ENCODE data around the gene LDLRAD3. TPM values are rescaled to one million over a fixed set of nuclear protein-coding genes. Genes with fewer than 3 reads are reported as not detected.

The LDLRAD3 gene
- total RNA-seq, 1 donor from 2014 or later, result 18.2 TPM

GRCh38 chr11:35983981-35984380, 40.1 kb downstream of the LDLRAD3 start:
- Mint-ChIP-seq H3K4me3 (ENCODE audit: unreplicated experiment) (no peak overlapping the region), H3K27ac (ENCODE audit: unreplicated experiment) (no peak overlapping the region)
- TF ChIP-seq, protein P1, sequence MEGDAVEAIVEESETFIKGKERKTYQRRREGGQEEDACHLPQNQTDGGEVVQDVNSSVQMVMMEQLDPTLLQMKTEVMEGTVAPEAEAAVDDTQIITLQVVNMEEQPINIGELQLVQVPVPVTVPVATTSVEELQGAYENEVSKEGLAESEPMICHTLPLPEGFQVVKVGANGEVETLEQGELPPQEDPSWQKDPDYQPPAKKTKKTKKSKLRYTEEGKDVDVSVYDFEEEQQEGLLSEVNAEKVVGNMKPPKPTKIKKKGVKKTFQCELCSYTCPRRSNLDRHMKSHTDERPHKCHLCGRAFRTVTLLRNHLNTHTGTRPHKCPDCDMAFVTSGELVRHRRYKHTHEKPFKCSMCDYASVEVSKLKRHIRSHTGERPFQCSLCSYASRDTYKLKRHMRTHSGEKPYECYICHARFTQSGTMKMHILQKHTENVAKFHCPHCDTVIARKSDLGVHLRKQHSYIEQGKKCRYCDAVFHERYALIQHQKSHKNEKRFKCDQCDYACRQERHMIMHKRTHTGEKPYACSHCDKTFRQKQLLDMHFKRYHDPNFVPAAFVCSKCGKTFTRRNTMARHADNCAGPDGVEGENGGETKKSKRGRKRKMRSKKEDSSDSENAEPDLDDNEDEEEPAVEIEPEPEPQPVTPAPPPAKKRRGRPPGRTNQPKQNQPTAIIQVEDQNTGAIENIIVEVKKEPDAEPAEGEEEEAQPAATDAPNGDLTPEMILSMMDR (IDR thresholded peaks at IDR 0.05), result no peak

GRCh38 chr11:35986947-35987346, 43.1 kb downstream of the LDLRAD3 start:
- peaks cover 10% of the 10 kb centered on the region for H3K9me3 Mint-ChIP-seq (ENCODE audit: unreplicated experiment)
- no peak overlapping the region for H3K4me3 Mint-ChIP-seq (ENCODE audit: unreplicated experiment)
- peaks cover 20% of the 10 kb centered on the region for H3K4me1 Mint-ChIP-seq (ENCODE audit: unreplicated experiment)
- DNase-seq (ENCODE audit: extremely low spot score, unreplicated experiment), result no peak
- no peaks in the 10 kb centered on the region for H3K27me3 Mint-ChIP-seq (ENCODE audit: unreplicated experiment)
- peaks cover 3% of the 10 kb centered on the region for H3K36me3 Mint-ChIP-seq (ENCODE audit: unreplicated experiment)
- TF ChIP-seq, protein P1 (IDR thresholded peaks at IDR 0.05), result no peak
- no peak overlapping the region for H3K27ac Mint-ChIP-seq (ENCODE audit: unreplicated experiment)

More at GRCh38 chr11:35983981-35984380, 40.1 kb downstream of the LDLRAD3 start:
- Mint-ChIP-seq H3K27me3 (ENCODE audit: unreplicated experiment) (no peaks in the 10 kb centered on the region), H3K9me3 (ENCODE audit: unreplicated experiment) (peaks cover 2% of the 10 kb centered on the region), H3K4me1 (ENCODE audit: unreplicated experiment) (peaks cover 36% of the 10 kb centered on the region), H3K36me3 (ENCODE audit: unreplicated experiment) (no peaks in the 10 kb centered on the region)
- DNase-seq (ENCODE audit: extremely low spot score, unreplicated experiment), result no peak

DNA sequence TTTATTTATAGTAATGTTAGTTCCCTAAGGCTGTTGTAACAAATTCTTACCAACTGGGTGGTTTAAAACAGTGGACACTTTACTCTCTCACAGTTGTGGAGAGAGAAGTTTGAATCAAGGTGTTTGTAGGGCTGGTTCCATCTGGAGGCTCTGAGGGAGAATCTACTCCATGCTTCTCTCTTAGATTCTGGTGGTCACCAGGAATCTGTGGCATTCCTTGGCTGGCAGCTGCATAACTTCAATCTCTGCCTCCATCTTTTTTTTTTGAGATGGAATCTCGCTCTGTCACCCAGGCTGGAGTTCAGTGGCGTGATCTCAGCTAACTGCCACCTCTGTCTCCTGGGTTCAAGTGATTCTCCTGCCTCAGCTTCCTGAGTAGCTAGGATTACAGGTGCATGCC, 46.3 kb downstream of the LDLRAD3 start:
- H3K4me1 Mint-ChIP-seq (ENCODE audit: unreplicated experiment), result peaks cover 30% of the 10 kb centered on the region
- H3K9me3 Mint-ChIP-seq (ENCODE audit: unreplicated experiment), result peaks cover 15% of the 10 kb centered on the region
- no peak overlapping the region for H3K4me3 Mint-ChIP-seq (ENCODE audit: unreplicated experiment)
- TF ChIP-seq, protein P1 (IDR thresholded peaks at IDR 0.05), result no peak
- no peaks in the 10 kb centered on the region for H3K27me3 Mint-ChIP-seq (ENCODE audit: unreplicated experiment)
- peaks cover 7% of the 10 kb centered on the region for H3K36me3 Mint-ChIP-seq (ENCODE audit: unreplicated experiment)
- DNase-seq (ENCODE audit: extremely low spot score, unreplicated experiment), result no peak
- H3K27ac Mint-ChIP-seq (ENCODE audit: unreplicated experiment), result no peak overlapping the region

DNA sequence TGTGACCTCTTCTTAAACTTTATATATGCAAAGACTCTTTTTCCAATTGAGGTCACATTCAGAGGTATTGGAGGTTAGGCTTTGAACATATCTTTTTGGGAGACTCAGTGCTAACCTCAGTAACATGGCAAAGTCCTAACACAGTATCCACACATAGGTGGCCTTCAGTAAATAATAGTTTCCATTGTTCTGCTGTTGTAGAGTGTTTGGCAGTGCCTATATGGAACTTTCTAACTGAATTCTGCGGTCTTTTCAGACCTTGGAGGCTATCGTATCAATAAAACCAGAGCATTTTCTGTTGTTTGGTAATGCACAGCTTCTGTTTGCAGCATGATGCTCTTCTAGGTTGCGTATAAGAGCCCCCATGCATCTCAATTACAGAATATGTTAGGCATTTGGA, 47.0 kb downstream of the LDLRAD3 start:
- peaks cover 16% of the 10 kb centered on the region for H3K9me3 Mint-ChIP-seq (ENCODE audit: unreplicated experiment)
- peaks cover 7% of the 10 kb centered on the region for H3K36me3 Mint-ChIP-seq (ENCODE audit: unreplicated experiment)
- no peak overlapping the region for H3K27ac Mint-ChIP-seq (ENCODE audit: unreplicated experiment)
- no peaks in the 10 kb centered on the region for H3K27me3 Mint-ChIP-seq (ENCODE audit: unreplicated experiment)
- TF ChIP-seq, protein P1 (IDR thresholded peaks at IDR 0.05), result no peak
- no peak overlapping the region for H3K4me3 Mint-ChIP-seq (ENCODE audit: unreplicated experiment)
- peaks cover 30% of the 10 kb centered on the region for H3K4me1 Mint-ChIP-seq (ENCODE audit: unreplicated experiment)
- no peak for DNase-seq (ENCODE audit: extremely low spot score, unreplicated experiment)

DNA sequence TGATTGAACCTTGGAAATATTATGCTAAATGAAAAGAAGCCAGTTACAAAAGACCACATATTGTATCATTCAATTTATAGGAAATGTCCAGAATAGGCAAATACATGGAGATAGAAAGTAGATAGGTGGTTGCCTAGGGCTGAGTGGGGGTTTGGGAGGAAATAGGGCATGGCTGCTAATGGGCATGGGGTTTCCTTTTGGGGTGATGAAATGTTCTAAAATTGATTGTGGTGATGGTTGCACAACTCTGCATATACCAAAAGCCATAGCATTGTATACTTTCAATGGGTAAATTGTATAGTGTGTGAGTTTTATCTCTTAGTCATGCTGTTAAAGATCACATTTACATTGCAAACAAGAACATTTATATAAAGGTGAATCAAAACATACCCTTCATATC, 48.7 kb downstream of the LDLRAD3 start:
- H3K27me3 Mint-ChIP-seq (ENCODE audit: unreplicated experiment), result no peaks in the 10 kb centered on the region
- H3K9me3 Mint-ChIP-seq (ENCODE audit: unreplicated experiment), result peaks cover 16% of the 10 kb centered on the region
- no peak for DNase-seq (ENCODE audit: extremely low spot score, unreplicated experiment)
- TF ChIP-seq, protein P1 (IDR thresholded peaks at IDR 0.05), result no peak
- H3K36me3 Mint-ChIP-seq (ENCODE audit: unreplicated experiment), result peaks cover 7% of the 10 kb centered on the region
- no peak overlapping the region for H3K4me3 Mint-ChIP-seq (ENCODE audit: unreplicated experiment)
- H3K4me1 Mint-ChIP-seq (ENCODE audit: unreplicated experiment), result peaks cover 27% of the 10 kb centered on the region
- no peak overlapping the region for H3K27ac Mint-ChIP-seq (ENCODE audit: unreplicated experiment)
